ENCODE data around the gene TGM1. TPM values are rescaled to one million over a fixed set of nuclear protein-coding genes. Genes with fewer than 3 reads are reported as not detected.

Gene TGM1
- total RNA-seq, 4 donors from 2014 or later, result 566 to 1,879 (median 1,037) TPM

DNA sequence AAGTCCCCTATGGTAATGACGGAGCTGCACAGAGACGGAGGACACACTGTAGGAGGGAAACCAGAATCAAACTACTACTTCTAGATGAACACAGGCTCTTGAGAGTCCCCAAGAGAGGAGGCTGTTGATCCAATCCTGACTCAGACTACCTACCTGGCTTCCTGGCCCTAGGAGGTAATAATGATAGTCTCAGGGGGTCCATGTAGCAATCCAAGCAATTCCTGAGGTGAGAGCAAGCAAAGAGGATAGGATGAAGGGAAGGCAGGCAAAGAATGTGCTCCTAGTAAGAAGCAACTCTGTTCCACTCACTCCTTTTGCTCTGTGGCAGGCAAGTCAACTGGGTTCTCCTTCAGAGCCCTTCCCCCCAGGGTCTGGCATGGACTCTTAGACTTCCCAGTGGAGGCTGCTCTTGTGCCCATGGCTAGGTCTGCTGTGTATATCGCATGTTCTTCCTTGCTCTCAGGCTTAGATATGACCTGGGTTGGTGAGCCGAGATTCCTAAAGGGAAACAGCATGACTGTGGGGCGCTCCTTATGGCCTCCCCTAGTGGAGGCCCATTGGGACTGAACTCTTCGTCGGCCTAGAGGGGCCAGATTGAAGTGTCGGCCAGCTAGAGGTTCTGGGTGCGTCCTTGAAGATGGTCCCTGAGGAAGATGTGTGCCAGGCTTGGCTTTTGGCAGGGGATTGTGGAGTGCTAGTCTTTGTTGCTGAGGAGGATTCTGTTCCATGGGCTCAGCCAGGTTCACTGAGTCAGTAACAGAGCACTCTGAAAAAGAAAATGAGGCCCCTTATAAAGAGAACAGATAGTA, 22.7 kb downstream of the TGM1 start:
- TF ChIP-seq, protein P1, sequence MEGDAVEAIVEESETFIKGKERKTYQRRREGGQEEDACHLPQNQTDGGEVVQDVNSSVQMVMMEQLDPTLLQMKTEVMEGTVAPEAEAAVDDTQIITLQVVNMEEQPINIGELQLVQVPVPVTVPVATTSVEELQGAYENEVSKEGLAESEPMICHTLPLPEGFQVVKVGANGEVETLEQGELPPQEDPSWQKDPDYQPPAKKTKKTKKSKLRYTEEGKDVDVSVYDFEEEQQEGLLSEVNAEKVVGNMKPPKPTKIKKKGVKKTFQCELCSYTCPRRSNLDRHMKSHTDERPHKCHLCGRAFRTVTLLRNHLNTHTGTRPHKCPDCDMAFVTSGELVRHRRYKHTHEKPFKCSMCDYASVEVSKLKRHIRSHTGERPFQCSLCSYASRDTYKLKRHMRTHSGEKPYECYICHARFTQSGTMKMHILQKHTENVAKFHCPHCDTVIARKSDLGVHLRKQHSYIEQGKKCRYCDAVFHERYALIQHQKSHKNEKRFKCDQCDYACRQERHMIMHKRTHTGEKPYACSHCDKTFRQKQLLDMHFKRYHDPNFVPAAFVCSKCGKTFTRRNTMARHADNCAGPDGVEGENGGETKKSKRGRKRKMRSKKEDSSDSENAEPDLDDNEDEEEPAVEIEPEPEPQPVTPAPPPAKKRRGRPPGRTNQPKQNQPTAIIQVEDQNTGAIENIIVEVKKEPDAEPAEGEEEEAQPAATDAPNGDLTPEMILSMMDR (IDR thresholded peaks at IDR 0.05), result no peak
- TF ChIP-seq POLR2A (IDR thresholded peaks at IDR 0.05), result no peak
- peaks cover 10 to 61% (median 26%) of the 10 kb centered on the region in 3 donors for H3K36me3 ChIP-seq
- H3K4me3 ChIP-seq, result peak overlapping the region in 2 of 4 donors; percentile 69 to 76
- 80 to 100% methylated on average over 3 to 5 of the region's 9 CpGs for WGBS, 2 donors
- peak overlapping the region; percentile 47 to 99 (median 98) for H3K27ac ChIP-seq
- intact Hi-C loops (cut with DNase I), result no loop called here
- no peaks in the 10 kb centered on the region for H3K27me3 ChIP-seq
- H3K4me1 ChIP-seq, result peaks cover 14 to 60% (median 28%) of the 10 kb centered on the region in 3 donors
- no peaks in the 10 kb centered on the region for H3K9me3 ChIP-seq
- no peak for DNase-seq

DNA sequence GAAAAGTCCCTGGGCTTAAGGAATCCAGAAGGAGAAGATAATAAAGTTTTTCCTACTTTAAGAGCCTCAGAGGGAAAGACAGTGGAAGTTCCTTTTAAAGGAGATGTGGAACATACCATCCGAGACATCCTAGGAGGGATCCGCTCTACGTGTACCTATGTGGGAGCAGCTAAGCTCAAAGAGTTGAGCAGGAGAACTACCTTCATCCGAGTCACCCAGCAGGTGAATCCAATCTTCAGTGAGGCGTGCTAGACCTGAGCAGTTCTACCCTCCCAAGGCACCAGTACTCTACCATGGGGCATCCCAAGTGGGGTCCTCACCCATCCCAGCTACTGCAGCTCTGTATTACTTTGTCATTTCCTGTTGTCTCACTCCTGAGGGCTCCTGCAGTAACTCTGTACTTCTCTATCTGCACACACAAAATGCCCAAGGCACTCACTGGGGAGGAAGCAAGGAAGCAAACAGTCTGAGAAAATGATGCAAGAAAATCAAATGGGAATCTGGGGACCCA, 24.4 kb downstream of the TGM1 start:
- H3K27ac ChIP-seq, result peak overlapping the region in 2 of 4 donors; percentile 23 to 98
- H3K36me3 ChIP-seq, result peaks cover 10 to 69% (median 26%) of the 10 kb centered on the region in 3 donors
- no peak for DNase-seq
- intact Hi-C loops (cut with DNase I), result no loop called here
- no peaks in the 10 kb centered on the region for H3K27me3 ChIP-seq
- H3K4me3 ChIP-seq, result no peak overlapping the region
- TF ChIP-seq, protein P1 (IDR thresholded peaks at IDR 0.05), result no peak
- TF ChIP-seq POLR2A (IDR thresholded peaks at IDR 0.05), result no peak
- peaks cover 16 to 73% (median 38%) of the 10 kb centered on the region in 3 donors for H3K4me1 ChIP-seq
- 89 to 91% methylated on average over 5 of the region's 5 CpGs for WGBS, 2 donors
- H3K9me3 ChIP-seq, result no peaks in the 10 kb centered on the region

DNA sequence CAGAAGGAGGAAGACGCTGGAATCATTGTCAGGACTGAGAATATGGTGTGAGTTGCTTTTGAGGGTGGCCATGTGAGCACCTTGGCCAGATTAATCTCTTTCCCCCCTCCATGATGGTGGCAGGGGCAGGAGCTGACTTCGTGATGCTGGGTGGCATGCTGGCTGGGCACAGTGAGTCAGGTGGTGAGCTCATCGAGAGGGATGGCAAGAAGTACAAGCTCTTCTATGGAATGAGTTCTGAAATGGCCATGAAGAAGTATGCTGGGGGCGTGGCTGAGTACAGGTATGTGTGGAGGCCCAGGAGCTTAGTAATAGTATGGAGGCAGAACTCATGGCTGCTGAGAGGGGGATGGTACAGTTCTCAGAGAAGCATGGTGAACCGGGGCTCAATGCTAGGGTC, 24.9 kb downstream of the TGM1 start:
- intact Hi-C loops (cut with DNase I), result no loop called here
- no peak for DNase-seq
- H3K27ac ChIP-seq, result peak overlapping the region in 2 of 4 donors; percentile 23 to 98
- H3K9me3 ChIP-seq, result no peaks in the 10 kb centered on the region
- WGBS, 2 donors, result 70 to 75% methylated on average over 4 of the region's 5 CpGs
- H3K36me3 ChIP-seq, result peaks cover 10 to 69% (median 26%) of the 10 kb centered on the region in 3 donors
- TF ChIP-seq POLR2A (IDR thresholded peaks at IDR 0.05), result no peak
- TF ChIP-seq, protein P1 (IDR thresholded peaks at IDR 0.05), result no peak
- no peak overlapping the region for H3K4me3 ChIP-seq
- peaks cover 21 to 73% (median 39%) of the 10 kb centered on the region in 3 donors for H3K4me1 ChIP-seq
- H3K27me3 ChIP-seq, result no peaks in the 10 kb centered on the region

DNA sequence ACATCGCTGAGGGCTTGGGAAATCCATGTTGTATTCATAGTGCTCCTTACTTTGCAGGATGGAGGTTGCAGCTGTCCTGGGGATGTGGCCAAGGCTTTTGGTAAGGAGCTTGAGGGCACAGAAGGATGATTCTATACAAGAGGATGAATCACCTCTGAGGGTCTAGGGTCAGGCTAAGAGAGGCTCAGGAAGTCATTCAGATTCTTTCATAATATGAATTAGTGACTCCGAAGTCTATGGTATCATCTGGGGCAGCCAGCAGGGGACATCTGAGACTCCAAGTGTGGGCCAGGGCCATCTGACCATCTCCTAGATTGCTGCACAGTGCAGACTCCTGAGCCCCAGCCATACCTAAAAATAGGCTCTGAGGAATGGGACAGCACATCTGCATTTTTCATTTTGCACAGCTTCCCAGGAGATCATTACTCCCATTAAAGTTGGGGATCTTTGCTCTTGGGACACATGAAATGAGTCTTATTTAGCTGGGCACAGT, 25.5 kb downstream of the TGM1 start:
- H3K9me3 ChIP-seq, result no peaks in the 10 kb centered on the region
- H3K36me3 ChIP-seq, result peaks cover 10 to 69% (median 26%) of the 10 kb centered on the region in 3 donors
- H3K4me1 ChIP-seq, result peaks cover 23 to 71% (median 42%) of the 10 kb centered on the region in 3 donors
- no peak for DNase-seq
- TF ChIP-seq, protein P1 (IDR thresholded peaks at IDR 0.05), result no peak
- TF ChIP-seq POLR2A (IDR thresholded peaks at IDR 0.05), result no peak
- no peak overlapping the region for H3K4me3 ChIP-seq
- H3K27me3 ChIP-seq, result no peaks in the 10 kb centered on the region
- H3K27ac ChIP-seq, result peak overlapping the region in 2 of 4 donors; percentile 23 to 27
- intact Hi-C loops (cut with DNase I), result no loop called here
- 88 to 100% methylated on average over 1 to 2 of the region's 2 CpGs for WGBS, 2 donors
